Adrenal gland (tissue), 5 donors: Measurements from ENCODE around the gene PDK1.
"Not testable (repeated sequence)": the region's sequence is repeated elsewhere in the genome, so short reads cannot be mapped to it uniquely, and the experiment has no call there.

Experiments
- POLR2A ChIP-seq, 2 donors: fragments of 450-650 bp; IDR thresholded peaks; one replicate each; pipeline ENCODE4 v1.6.1; 2017; ENCODE audit warnings: antibody characterized with exemption in 2 of 2, mild to moderate bottlenecking in 2 of 2, moderate library complexity in 1 of 2
- TF ChIP-seq, protein P1 (sequence below), 6 experiments: fragments of 450-650 bp in 4 of 6; fragments of 200-600 bp in 2 of 6; sonication (generic) in 1 of 6; IDR thresholded peaks; 1 replicate in 5 of 6; 2 replicates in 1 of 6; pipeline versions ENCODE4 v1.5.1 to v1.8.0; 2016 to 2021; ENCODE audit warnings: antibody characterized with exemption in 6 of 6, mild to moderate bottlenecking in 2 of 6, moderate library complexity in 1 of 6
- donor health status: DM: no; HTN: no; CAD: no.

DNA sequence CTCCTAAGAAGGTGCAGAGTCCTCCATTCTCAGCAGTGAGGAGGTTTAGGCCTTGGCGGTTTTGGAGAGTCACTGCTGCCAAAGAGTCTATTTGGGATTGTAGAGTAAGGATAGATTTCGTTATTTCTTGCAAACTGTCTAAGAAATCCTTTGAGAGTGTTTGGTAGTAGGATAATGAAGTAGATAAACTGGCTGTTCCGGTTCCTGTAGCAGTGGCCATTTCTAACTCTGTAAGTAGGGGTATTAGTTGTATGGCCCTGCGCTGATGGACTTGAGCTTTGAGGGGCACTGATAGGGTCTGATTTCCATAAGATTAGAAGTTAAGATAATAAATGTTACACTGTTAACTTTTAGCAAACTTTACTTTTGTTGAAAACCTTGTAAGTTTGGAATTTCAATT is 35.5 kb downstream of the PDK1 start:
- not testable (repeated sequence) for TF ChIP-seq POLR2A (IDR thresholded peaks at IDR 0.05)
- TF ChIP-seq, protein P1, sequence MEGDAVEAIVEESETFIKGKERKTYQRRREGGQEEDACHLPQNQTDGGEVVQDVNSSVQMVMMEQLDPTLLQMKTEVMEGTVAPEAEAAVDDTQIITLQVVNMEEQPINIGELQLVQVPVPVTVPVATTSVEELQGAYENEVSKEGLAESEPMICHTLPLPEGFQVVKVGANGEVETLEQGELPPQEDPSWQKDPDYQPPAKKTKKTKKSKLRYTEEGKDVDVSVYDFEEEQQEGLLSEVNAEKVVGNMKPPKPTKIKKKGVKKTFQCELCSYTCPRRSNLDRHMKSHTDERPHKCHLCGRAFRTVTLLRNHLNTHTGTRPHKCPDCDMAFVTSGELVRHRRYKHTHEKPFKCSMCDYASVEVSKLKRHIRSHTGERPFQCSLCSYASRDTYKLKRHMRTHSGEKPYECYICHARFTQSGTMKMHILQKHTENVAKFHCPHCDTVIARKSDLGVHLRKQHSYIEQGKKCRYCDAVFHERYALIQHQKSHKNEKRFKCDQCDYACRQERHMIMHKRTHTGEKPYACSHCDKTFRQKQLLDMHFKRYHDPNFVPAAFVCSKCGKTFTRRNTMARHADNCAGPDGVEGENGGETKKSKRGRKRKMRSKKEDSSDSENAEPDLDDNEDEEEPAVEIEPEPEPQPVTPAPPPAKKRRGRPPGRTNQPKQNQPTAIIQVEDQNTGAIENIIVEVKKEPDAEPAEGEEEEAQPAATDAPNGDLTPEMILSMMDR (IDR thresholded peaks at IDR 0.05): not testable (repeated sequence)
